Neural progenitor cell (in vitro differentiated cells): ENCODE measurements around the gene CPXM1.

ENCODE experiments used
- CTCF ChIP-seq: fragments of 200-600 bp; sonication (generic); IDR thresholded peaks from 2 replicates; pipeline ENCODE4 v1.5.1; 2017; ENCODE audit warnings: antibody characterized with exemption, mild to moderate bottlenecking
- EZH2 ChIP-seq: fragments of 200-600 bp; sonication (generic); IDR thresholded peaks from 2 replicates; pipeline ENCODE4 v1.6.1; 2017; ENCODE audit warnings: antibody characterized with exemption, mild to moderate bottlenecking, moderate library complexity

GRCh38 chr20:2809690-2810089 is 9.3 kb upstream of the CPXM1 start:
- TF ChIP-seq CTCF (no peak), EZH2 (no peak)
